HepG2 (cell line): ENCODE measurements around the gene TRA2B. TPM values are rescaled to one million over a fixed set of nuclear protein-coding genes. Genes with fewer than 3 reads are reported as not detected.

Experiments
- AGO1 ChIP-seq: fragments of 200-400 bp; formaldehyde crosslinking; IDR thresholded peaks from 2 replicates; pipeline ENCODE4 v1.6.1; 2017; ENCODE audit warnings: mild to moderate bottlenecking, low read depth, low read length, moderate library complexity; ENCODE audit not compliant: poor library complexity, severe bottlenecking
- ARNT2 ChIP-seq: sonication (generic); formaldehyde crosslinking; IDR thresholded peaks from 2 replicates; pipeline ENCODE4 v1.8.0; 2022; ENCODE audit warnings: mild to moderate bottlenecking, low read depth, missing genetic modification reagents, moderate library complexity
- ATRX ChIP-seq: sonication (generic); formaldehyde crosslinking; IDR thresholded peaks from 2 replicates; pipeline ENCODE4 v1.4.0; 2020; ENCODE audit warnings: missing genetic modification reagents, borderline replicate concordance
- BRD4 ChIP-seq: sonication (generic); formaldehyde crosslinking; IDR thresholded peaks from 2 replicates; pipeline ENCODE4 v1.4.0; 2020; ENCODE audit warnings: missing genetic modification reagents
- DNMT3B ChIP-seq: conservative IDR thresholded peaks from 2 replicates; pipeline ENCODE4 v1.6.1; 2016; ENCODE audit warnings: missing biosample characterization, control low read depth
- HMG20A ChIP-seq: IDR thresholded peaks from 2 replicates; pipeline ENCODE4 v1.6.1; 2016; ENCODE audit warnings: borderline replicate concordance
- KAT7 ChIP-seq: IDR thresholded peaks from 2 replicates; pipeline ENCODE4 v1.6.1; 2018; ENCODE audit warnings: borderline replicate concordance, missing compliant biosample characterization
- KDM5B ChIP-seq: sonication (generic); formaldehyde crosslinking; IDR thresholded peaks from 2 replicates; pipeline ENCODE4 v1.4.0; 2020; ENCODE audit warnings: missing genetic modification reagents, mild to moderate bottlenecking, borderline replicate concordance
- NCOR1 ChIP-seq: fragments of 200-600 bp; sonication (generic); IDR thresholded peaks from 2 replicates; pipeline ENCODE4 v1.7.0; 2017; ENCODE audit warnings: antibody characterized with exemption, low read length, borderline replicate concordance
- NFKBIZ ChIP-seq: IDR thresholded peaks from 2 replicates; pipeline ENCODE4 v1.6.1; 2018; ENCODE audit warnings: missing genetic modification reagents, missing compliant biosample characterization
- SNAPC4 ChIP-seq: sonication (generic); formaldehyde crosslinking; IDR thresholded peaks from 2 replicates; pipeline ENCODE4 v1.4.0; 2020; ENCODE audit warnings: mild to moderate bottlenecking, missing genetic modification reagents
- SRSF1 ChIP-seq: fragments of 200-400 bp; formaldehyde crosslinking; optimal IDR thresholded peaks from 2 replicates; pipeline ENCODE3; 2017; ENCODE audit warnings: mild to moderate bottlenecking, low read depth, low read length, moderate library complexity
- TARDBP ChIP-seq: sonication (generic); formaldehyde crosslinking; IDR thresholded peaks from 2 replicates; pipeline ENCODE4 v1.8.0; 2022; ENCODE audit warnings: mild to moderate bottlenecking, missing genetic modification reagents
- TCF7 ChIP-seq: sonication (generic); IDR thresholded peaks from 2 replicates; pipeline ENCODE4 v1.6.1; 2016; ENCODE audit warnings: antibody characterized with exemption, low read depth
- ZFX ChIP-seq: sonication (generic); formaldehyde crosslinking; IDR thresholded peaks from 2 replicates; pipeline ENCODE4 v1.4.0; 2020; ENCODE audit warnings: mild to moderate bottlenecking, low read depth, missing genetic modification reagents, moderate library complexity
- ZNF256 ChIP-seq: sonication (generic); formaldehyde crosslinking; conservative IDR thresholded peaks from 2 replicates; pipeline ENCODE4 v1.4.0; 2020; ENCODE audit warnings: missing genetic modification reagents
- ZNF333 ChIP-seq: sonication (generic); formaldehyde crosslinking; IDR thresholded peaks from 2 replicates; pipeline ENCODE4 v1.4.0; 2020; ENCODE audit warnings: mild to moderate bottlenecking, missing genetic modification reagents, borderline replicate concordance
- ZNF501 ChIP-seq: sonication (generic); formaldehyde crosslinking; IDR thresholded peaks from 2 replicates; pipeline ENCODE4 v1.5.1; 2020; ENCODE audit warnings: mild to moderate bottlenecking, moderate library complexity, missing genetic modification reagents
- ZNF570 ChIP-seq: sonication (generic); formaldehyde crosslinking; IDR thresholded peaks from 2 replicates; pipeline ENCODE4 v1.4.0; 2020; ENCODE audit warnings: mild to moderate bottlenecking, missing genetic modification reagents, borderline replicate concordance
- ZNF589 ChIP-seq: sonication (generic); formaldehyde crosslinking; conservative IDR thresholded peaks from 2 replicates; pipeline ENCODE4 v1.8.0; 2022; ENCODE audit warnings: mild to moderate bottlenecking, moderate library complexity, missing genetic modification reagents
- ZNF615 ChIP-seq: sonication (generic); formaldehyde crosslinking; IDR thresholded peaks from 2 replicates; pipeline ENCODE4 v1.5.0; 2020; ENCODE audit warnings: mild to moderate bottlenecking, missing genetic modification reagents, borderline replicate concordance
- ZNF792 ChIP-seq: IDR thresholded peaks from 2 replicates; pipeline ENCODE4 v1.6.1; 2016
- polyA plus RNA-seq, 8 experiments: library from polyadenylated mRNA; depleted of rRNA in 3 of 8; stranded (reverse) in 7 of 8; unstranded in 1 of 8; fragments of >200 nt; fragmentation: Illumina TruSeq in 4 of 8; extraction: Trizol in 4 of 8; gene quantifications; 2 replicates each; pipeline versions ENCODE4 v1.2.1 to v1.2.3, GENCODE V29; 2011 to 2016; ENCODE audit warnings: low read depth in 4 of 8, missing spikeins in 1 of 8, mixed read lengths in 1 of 8; ENCODE audit not compliant: insufficient read depth in 1 of 8
- total RNA-seq, 5 experiments: library from RNA; depleted of rRNA; stranded (reverse); fragments of >200 nt; fragmentation: Illumina TruSeq; extraction: Trizol; gene quantifications; 2 replicates each; pipeline ENCODE4 v1.2.3, GENCODE V29; 2016; ENCODE audit warnings: low read depth in 1 of 5
- TF ChIP-seq, protein P1 (sequence below): sonication (generic); formaldehyde crosslinking; conservative IDR thresholded peaks from 2 replicates; pipeline ENCODE4 v1.8.1; 2023; ENCODE audit warnings: missing genetic modification reagents

The TRA2B gene
- total and polyA plus RNA-seq, 2 of the 13 experiments (the other 11 are each of a cell fraction or from before 2014, with no cell fraction given) = 105 to 241 TPM

GRCh38 chr3:185936814-185937688 lies 763 bp downstream of the TRA2B start (continued):
- TF ChIP-seq KAT7 (CRISPR knock-in tag) (peak; percentile 85; the same call in 1 of the 2 replicates), TCF7 (no peak), AGO1 (peak; percentile 90), SNAPC4 (CRISPR knock-in tag) (0 out of 2 replicates have a peak, but pooled peaks have one; percentile 2), ZNF333 (0 out of 2 replicates have a peak, but pooled peaks have one; percentile 6), ZNF570 (CRISPR knock-in tag) (no peak), ZNF256 (no peak), KDM5B (peak; percentile 2; the same call in 1 of the 2 replicates), DNMT3B (CRISPR knock-in tag) (peak; percentile 68; the same call in 1 of the 2 replicates), NCOR1 (0 out of 2 replicates have a peak, but pooled peaks have one; percentile 28), BRD4 (CRISPR knock-in tag) (no peak; the same call in 1 of the 2 replicates), ZNF501 (CRISPR knock-in tag) (no peak; the same call in 1 of the 2 replicates), ZNF792 (CRISPR knock-in tag) (no peak; the same call in 1 of the 2 replicates), ZNF615 (0 out of 2 replicates have a peak, but pooled peaks have one; percentile 23), TARDBP (CRISPR knock-in tag) (0 out of 2 replicates have a peak, but pooled peaks have one; percentile 18), ATRX (CRISPR knock-in tag) (no peak), ARNT2 (CRISPR knock-in tag) (0 out of 2 replicates have a peak, but pooled peaks have one; percentile 17), NFKBIZ (0 out of 2 replicates have a peak, but pooled peaks have one; percentile 4), ZFX (CRISPR knock-in tag) (peak; percentile 73; the same call in 1 of the 2 replicates), SRSF1 (peak; percentile 75), ZNF589 (no peak; the same call in 1 of the 2 replicates), HMG20A (CRISPR knock-in tag) (0 out of 2 replicates have a peak, but pooled peaks have one; percentile 9)
- TF ChIP-seq, protein P1, sequence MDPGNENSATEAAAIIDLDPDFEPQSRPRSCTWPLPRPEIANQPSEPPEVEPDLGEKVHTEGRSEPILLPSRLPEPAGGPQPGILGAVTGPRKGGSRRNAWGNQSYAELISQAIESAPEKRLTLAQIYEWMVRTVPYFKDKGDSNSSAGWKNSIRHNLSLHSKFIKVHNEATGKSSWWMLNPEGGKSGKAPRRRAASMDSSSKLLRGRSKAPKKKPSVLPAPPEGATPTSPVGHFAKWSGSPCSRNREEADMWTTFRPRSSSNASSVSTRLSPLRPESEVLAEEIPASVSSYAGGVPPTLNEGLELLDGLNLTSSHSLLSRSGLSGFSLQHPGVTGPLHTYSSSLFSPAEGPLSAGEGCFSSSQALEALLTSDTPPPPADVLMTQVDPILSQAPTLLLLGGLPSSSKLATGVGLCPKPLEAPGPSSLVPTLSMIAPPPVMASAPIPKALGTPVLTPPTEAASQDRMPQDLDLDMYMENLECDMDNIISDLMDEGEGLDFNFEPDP = no peak
